Mucosa of descending colon (tissue), 3 donors: ENCODE data around the gene RASL11A. TPM values are rescaled to one million over a fixed set of nuclear protein-coding genes. Genes with fewer than 3 reads are reported as not detected.
A peak's percentile ranks its signal among the peaks of the same experiment; 100 is the strongest.

Source experiments
- ATAC-seq: fragments of 200-7000 bp; cut with Tn5 transposase; one replicate; pipeline ENCODE4 v1.9.1; 2020; ENCODE audit warnings: mild to moderate bottlenecking, moderate library complexity
- DNase-seq, 3 donors: peaks; one replicate each; pipeline ENCODE4 v3.0.0-alpha.2; 2020
- H3K36me3 ChIP-seq: fragments of 200-600 bp; one replicate; pipeline ENCODE4 v1.8.0; 2021; ENCODE audit warnings: low read depth, mild to moderate bottlenecking
- H3K4me1 ChIP-seq: fragments of 200-600 bp; one replicate; pipeline ENCODE4 v1.8.0; 2021; ENCODE audit warnings: low read depth, mild to moderate bottlenecking
- H3K4me3 ChIP-seq: fragments of 200-600 bp; one replicate; pipeline ENCODE4 v1.8.0; 2021; ENCODE audit warnings: mild to moderate bottlenecking
- H3K9me3 ChIP-seq: fragments of 200-600 bp; one replicate; pipeline ENCODE4 v1.8.0; 2021; ENCODE audit warnings: mild to moderate bottlenecking
- CTCF ChIP-seq: fragments of 200-600 bp; IDR thresholded peaks from one replicate; pipeline ENCODE4 v1.8.0; 2022; ENCODE audit warnings: antibody characterized with exemption, mild to moderate bottlenecking
- intact Hi-C, 2 donors: fragments of 100-400 bp; cut with DNase I in 1 of 2; cut with micrococcal nuclease in 1 of 2; formaldehyde crosslinking; loops; one replicate each; pipeline versions ENCODE4 v1.11.0 to v1.11.1; 2022; cut with DNase I, micrococcal nuclease
- total RNA-seq, 3 donors: library from RNA; stranded (reverse); fragmentation: NEBNext Ultra II Directional in 2 of 3; extraction: Animal tissue kit (Norgen Biotek cat#: 25700) in 2 of 3; gene quantifications; one replicate each; pipeline versions ENCODE4 v1.2.1 to v1.2.4, GENCODE V29; 2021 to 2023
- donor health status: DM: no; HTN: no; CAD: no; lungs with moderate emphysema.
- donor health status: DM: no; HTN: no; CAD: no.
- donor health status: DM: no; HTN: yes; CAD: no.

The RASL11A gene
- total RNA-seq, 3 donors from 2014 or later, result 27.0 to 75.0 (median 34.9) TPM

DNA sequence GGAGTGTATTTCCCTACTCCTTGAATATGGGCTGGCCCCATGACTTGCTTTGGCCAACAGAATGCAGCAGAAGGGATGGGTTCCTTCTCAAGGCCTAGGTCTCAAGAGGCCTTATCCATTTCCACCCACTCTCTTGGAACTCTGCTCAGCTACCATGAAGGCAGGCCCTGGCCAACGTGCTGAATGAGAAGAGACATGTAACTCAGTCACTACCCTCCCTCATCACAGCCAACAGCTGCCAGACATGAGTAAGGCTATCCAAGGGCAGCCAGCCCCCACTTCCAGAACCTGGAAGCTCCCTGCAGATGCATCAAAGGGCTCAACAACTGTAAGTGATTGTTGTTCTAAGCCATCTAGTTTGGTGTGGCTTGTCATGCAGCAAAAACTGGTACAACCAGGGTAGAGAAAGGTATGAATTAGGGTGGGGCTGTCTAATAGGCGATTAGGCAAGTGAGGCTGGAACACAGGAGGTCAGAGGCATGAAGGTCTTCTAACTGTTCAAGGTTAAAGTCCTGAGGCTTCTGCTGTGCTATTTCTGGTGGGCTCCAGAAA is 1.4 kb upstream of the RASL11A start:
- no peak for ATAC-seq
- intact Hi-C loops, result no loop called here
- Histone ChIP-seq H3K9me3 (no peaks in the 10 kb centered on the region), H3K36me3 (no peaks in the 10 kb centered on the region), H3K4me3 (no peak overlapping the region), H3K4me1 (peaks cover 13% of the 10 kb centered on the region)
- no peak for TF ChIP-seq CTCF
- DNase-seq, result no peak

DNA sequence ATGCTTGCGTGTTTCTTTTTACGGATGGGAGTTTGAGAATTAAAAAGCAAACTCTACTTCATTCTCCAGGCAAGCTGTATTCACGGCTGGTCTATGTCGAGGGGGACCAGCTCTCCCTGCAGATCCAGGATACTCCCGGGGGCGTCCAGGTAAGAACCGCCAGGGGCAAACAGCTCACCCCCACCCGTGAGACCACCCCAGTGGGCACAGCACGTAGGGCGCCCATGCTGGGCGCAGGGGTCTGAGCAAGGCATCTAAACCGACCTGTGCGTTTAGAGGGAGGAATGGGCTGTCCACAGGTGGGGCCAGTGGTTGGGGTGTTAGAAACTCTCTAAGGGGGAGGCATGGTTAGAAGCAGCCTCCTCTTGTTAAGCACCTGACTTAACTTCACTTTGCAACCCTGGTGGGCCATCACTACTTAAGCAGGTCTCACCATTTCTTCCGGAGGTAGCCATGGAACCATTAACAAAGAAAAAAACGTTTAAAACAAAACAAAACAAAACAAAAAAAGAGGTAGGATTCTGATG is 1.0 kb downstream of the RASL11A start:
- Histone ChIP-seq H3K4me1 (peaks cover 15% of the 10 kb centered on the region), H3K36me3 (no peaks in the 10 kb centered on the region), H3K4me3 (peak overlapping the region; percentile 65), H3K9me3 (no peaks in the 10 kb centered on the region)
- intact Hi-C loops, result loop anchor here (10.0 kb wide), 2 partner anchors 83 to 287 kb away; no protein-coding TSS in a partner anchor
- TF ChIP-seq CTCF, result no peak
- no peak for DNase-seq
- ATAC-seq, result no peak

- intact Hi-C loops, result loop anchor here (10.0 kb wide), 2 partner anchors 81 to 289 kb away; no protein-coding TSS in a partner anchor
- Histone ChIP-seq H3K4me1 (peaks cover 15% of the 10 kb centered on the region), H3K9me3 (no peaks in the 10 kb centered on the region), H3K36me3 (no peaks in the 10 kb centered on the region), H3K4me3 (no peak overlapping the region)
- no peak for TF ChIP-seq CTCF
- DNase-seq, result no peak
- no peak for ATAC-seq
Measured at GRCh38 chr13:27273658-27274425, 3.2 kb downstream of the RASL11A start.

- DNase-seq (no peak), ATAC-seq (no peak)
- Histone ChIP-seq H3K9me3 (no peaks in the 10 kb centered on the region), H3K4me3 (no peak overlapping the region), H3K36me3 (no peaks in the 10 kb centered on the region), H3K4me1 (peaks cover 15% of the 10 kb centered on the region)
- intact Hi-C loops, result loop anchor here (10.0 kb wide), 2 partner anchors 80 to 290 kb away; no protein-coding TSS in a partner anchor
- TF ChIP-seq CTCF, result no peak
Measured at GRCh38 chr13:27274631-27275030, 4.0 kb downstream of the RASL11A start.

DNA sequence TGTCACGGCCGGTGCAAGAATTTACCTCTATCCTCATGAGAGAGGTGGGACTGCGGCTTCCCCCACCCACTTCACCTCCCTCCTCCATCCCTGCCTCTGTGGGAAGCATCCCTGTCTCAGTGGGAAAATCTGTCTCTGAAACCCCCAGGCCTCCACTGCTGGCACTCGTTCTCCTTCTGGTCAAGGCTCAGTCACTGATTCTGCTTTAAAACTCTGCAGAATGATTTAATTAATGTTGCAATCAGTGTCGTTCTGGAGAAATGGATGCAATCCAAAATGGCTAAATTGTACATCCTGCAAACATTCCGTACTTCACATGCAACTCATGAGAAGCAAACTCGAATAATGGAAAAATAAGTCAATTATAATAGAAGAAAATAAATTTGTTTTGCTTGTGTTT is 5.6 kb downstream of the RASL11A start:
- no peak overlapping the region for H3K4me3 ChIP-seq
- no peaks in the 10 kb centered on the region for H3K9me3 ChIP-seq
- DNase-seq (no peak), ATAC-seq (no peak)
- TF ChIP-seq CTCF, result no peak
- intact Hi-C loops, result loop anchor here (10.0 kb wide), 2 partner anchors 79 to 291 kb away; no protein-coding TSS in a partner anchor
- H3K36me3 ChIP-seq, result no peaks in the 10 kb centered on the region
- H3K4me1 ChIP-seq, result peaks cover 13% of the 10 kb centered on the region
